HG03045 (cell line): ENCODE data around the gene EIF4G3.
"Not testable (repeated sequence)": the region's sequence is repeated elsewhere in the genome, so short reads cannot be mapped to it uniquely, and the experiment has no call there.

Experiments used
- ATAC-seq: cut with Tn5 transposase; IDR thresholded peaks from one replicate; pipeline ENCODE4 v1.9.1; 2021; ENCODE audit warnings: mild to moderate bottlenecking, moderate library complexity; ENCODE audit not compliant: unreplicated experiment

EIF4G3 gene

DNA sequence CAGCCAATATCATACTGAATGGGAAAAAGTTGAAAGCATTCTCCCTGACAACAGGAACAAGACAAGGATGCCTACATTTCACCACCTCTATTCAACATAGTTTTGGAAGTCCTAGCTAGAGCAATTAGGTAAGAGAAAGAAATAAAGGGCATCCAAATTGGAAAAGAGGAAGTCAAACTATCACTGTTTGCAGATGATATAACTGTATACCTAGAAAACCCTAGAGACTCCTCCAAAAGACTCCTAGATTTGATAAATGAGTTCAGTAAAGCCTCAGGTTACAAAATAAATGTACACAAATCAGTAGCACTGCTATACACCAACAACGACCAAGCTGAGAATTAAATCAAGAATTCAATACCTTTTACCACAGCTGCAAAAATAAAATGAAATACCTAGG lies 218.3 kb downstream of the EIF4G3 start:
- no peak for ATAC-seq

DNA sequence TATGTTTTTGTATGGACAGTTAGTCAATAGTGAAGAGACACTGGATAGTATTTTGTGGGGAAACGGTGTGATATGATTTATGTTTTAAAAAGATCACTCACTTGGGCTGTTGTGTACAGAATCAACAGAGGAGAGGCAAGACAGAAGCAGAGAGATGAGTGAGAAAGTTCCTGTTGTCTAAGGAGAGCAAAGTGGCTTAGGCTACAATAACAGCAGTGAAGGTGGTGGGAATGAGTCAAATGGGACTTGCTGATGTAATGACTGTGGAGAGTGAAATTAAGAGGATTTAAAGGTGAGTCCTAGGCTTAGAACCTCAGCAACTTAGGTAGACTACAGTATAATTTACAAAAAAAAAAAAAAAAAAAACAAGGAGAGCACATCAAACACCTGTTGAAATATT lies 220.4 kb downstream of the EIF4G3 start:
- no peak for ATAC-seq

DNA sequence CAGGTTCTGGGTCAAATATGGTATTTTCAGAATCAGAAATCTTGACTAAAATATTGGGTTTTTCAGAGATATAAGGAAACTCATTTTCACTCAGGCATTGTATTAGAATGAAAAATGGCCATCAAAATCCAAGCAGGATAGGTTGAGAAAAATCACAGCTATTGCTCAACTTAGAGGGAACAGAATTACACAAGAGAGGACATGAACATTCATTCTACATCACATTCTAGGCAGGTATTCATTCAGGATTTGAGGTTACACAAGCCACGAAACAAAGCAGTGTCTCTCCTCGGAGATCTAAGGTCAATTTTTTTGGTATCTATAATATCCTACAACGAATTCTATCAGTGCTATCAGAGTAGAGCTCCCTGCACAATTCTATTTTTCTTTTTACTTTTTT lies 226.0 kb downstream of the EIF4G3 start:
- ATAC-seq: no peak

DNA sequence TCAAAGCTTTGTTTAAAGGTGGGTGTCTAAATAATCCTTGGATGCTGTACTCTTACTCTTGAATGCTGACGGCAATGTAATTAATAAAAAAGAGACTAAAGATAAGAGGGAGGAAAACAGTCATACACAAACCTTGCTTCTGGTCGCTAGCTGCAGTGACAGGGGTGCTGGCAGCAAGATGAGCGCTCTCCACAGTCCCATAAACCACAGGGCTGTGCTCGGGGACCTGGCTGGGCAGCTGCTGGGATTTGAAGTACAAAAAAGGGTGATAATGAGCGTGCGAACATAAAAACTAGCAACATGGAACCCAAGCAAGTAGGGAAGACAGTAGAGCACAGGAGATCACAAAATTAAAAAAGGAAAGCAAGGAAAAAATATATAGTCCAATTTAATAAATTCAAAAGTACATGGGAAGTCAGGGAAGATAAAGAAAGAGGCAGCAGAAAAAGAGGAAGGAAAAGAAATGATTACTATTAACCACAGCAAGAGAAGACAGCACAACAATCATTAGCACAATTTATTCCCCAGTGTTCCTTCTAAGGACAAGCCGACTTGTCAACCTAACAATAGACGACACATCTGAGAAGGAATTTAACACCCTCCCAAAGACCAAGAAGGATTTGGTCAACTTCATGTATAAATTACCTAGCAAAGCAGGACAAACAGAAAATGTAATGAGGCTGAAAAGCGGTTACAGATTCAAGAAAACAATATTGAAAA lies 226.7 kb downstream of the EIF4G3 start:
- no peak for ATAC-seq

DNA sequence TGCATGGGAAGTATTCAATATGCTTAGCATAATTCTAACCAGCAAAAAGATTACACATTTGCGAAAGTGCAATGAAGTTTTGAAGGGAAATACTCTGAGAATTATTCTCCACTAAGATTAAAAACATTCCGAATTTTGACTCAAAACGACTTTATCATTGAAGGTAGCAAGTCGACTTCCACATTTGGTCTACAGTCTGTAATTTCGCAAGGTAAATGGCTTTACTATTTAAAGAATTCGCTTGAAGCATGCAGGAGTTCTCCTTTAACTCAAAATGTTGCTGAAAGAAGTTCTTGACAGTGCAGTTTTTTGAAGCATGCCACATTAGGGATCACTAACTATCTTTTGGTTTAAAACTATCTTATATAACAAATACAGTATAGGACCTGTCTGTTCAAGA lies 228.6 kb downstream of the EIF4G3 start:
- no peak for ATAC-seq

DNA sequence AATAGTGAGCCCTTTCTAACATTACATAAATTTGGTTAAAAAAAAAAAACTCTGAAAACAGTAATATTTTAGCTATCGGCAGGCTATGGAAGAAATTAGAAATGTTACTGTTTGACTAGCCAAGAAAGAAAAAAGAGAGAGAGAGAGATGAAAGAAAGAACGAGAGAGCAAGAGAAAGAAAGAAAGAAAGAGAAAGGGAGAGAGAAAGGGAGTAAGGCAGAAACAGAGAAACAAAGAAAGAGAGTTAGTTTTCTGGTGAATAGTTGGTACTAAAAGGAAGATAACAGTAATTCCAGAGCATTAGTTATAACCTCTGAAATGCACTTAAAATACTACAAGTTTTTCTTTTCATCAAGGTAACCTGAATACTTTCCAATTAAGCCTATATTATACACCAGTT lies 229.3 kb downstream of the EIF4G3 start:
- no peak for ATAC-seq

DNA sequence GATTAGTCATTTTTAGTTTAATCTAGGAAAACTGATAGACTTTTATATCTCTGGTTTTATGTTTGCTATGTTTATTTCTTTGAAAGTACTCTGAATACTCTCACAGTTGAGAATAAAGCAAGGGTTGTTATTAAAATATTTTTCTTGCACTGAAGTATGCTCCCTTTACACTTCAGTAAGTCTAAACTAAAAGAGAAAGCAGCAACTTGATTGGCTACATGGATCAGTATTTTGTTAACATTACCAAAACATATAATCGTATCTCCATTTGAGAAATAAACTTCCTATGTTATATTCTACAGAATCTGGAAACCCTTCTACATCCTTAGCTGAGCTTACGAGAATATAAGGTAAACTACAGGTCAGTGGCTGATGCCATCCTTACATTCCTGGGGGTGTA lies 240.1 kb downstream of the EIF4G3 start:
- ATAC-seq: no peak

DNA sequence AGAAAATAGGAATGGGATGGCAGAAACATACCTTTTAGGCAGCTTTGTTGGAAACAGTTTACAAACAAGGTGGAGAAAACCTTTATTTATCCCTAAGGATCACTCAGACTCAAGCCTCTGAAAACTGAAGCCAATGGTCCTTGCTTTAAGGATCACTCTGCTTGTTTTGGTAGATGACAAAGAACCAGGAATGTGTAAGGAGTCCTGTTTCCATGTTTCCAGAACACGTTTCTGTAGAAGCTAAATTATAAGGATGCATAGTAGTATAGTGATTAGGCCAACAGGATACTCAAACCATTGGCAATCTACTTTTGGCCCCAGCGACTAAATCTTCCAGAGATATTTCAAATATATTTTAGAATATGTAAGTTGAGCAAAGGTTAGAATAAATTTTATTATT lies 240.5 kb downstream of the EIF4G3 start:
- ATAC-seq: no peak

DNA sequence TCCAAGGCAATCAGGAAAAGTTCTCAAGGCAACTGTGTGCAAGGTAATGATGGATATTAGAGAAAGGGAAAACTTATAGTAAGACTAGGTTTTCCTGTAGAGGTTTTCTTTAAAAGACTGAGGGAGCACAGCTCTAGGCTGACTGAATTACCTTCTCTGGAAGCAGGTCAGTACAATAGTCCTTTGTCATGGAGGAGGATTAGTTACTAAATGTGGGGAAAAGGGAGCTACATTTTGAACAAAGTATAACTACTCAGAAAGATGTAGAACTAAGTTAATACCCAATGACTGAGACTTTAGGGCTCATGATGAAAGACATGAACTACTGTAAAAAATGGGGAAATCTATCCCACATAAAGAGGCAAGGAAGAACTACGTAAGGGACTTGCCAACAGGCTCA lies 241.0 kb downstream of the EIF4G3 start:
- no peak for ATAC-seq

DNA sequence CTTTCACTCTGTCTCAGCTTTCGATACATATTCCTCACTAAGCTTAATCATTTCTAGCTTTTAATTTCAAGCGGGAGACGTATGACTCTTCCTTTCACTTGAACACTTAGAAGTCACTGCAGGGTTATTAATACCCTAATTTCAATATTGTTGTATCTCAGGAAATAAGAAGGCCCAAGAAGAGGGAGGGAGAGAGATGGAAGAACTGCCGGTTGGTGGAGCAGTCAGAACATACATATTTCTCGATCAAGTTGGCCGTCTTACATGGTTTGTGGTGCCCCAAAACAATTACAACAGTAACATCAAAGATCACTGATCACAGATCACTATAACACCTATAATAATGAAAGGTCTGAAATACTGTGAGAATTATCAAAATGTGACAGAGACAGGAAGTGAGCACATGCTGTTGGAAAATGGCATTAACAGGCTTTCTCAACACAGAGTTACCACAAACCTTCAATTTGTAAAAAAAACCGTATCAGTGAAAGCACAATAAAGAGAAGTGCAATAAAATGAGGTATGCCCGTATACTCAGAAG lies 244.2 kb downstream of the EIF4G3 start:
- ATAC-seq: no peak

DNA sequence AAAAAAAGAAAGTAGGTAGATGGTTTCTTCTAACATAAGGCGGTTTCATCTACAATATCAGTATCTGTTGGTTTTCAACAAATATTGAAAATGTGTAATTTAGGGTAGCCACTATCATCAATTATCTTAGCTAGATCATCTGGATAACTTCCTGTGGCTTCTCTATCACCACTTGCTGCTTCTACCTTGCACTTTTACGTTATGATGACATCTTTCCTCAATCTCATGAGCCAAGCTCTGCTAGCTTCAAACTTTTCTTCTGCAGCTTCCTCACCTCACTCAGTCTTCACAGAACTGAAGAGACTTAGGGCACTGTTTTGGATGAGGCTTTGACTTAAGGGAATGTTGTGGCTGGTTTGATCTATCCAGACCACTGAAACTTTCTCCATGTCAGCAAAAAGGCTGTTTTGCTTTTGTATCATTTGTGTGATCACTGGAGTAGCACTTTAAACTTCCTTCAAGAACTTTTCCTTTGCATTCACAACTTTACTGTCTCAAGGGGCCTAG lies 244.7 kb downstream of the EIF4G3 start:
- no peak for ATAC-seq

DNA sequence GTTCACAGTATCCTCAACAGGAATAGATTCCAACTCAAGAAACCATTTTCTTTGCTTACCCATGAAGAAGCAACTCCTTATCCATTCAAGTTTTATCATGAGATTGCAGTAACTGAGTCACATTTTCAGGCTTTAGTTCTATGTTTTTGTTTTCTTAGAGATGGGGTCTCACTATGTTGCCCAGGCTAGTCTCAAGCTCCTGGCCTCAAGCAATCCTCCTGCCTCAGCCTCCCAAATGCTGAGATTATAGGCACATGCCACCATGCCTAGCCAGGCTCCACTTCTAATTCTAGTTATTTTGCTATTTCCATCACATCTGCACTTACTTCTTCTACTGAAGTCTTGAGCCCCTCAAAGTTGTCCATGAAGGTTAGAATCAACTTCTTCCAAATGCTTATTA lies 246.3 kb downstream of the EIF4G3 start:
- no peak for ATAC-seq

DNA sequence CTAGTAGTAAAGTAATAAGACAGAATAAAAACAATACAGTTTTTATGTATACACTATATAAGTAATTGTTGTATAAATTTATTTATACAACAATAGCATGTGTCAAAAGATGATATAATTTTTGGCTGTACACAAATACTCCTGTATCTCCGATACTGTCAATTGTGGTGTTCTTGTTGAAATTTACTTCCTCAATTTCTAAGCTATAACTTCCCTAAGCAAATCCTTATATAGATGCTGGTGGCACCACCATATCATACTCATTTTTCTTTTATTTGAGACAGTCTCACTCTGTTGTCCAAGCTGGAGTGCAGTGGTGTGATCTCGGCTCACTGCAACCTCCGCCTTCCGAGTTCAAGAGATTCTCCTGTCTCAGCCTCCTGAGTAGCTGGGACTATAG lies 248.6 kb downstream of the EIF4G3 start:
- ATAC-seq: no peak

DNA sequence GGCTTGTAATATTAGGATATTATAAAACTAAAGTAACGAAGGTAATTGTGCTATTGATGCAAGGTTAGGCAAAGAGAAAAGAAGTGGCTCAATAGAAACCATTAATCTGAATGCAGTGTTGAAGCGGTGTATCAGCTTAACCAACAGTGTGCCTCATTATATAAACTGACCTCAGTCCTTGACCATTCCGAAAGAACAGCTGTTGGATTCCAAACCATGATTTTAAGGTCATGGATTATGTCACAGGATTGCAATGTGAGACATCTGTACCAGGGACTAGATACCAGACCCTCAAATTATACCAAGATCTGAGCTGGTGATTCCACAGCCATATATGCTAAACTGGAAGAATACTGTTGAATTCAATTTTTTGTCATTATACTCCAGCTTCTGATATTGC lies 255.4 kb downstream of the EIF4G3 start:
- no peak for ATAC-seq

DNA sequence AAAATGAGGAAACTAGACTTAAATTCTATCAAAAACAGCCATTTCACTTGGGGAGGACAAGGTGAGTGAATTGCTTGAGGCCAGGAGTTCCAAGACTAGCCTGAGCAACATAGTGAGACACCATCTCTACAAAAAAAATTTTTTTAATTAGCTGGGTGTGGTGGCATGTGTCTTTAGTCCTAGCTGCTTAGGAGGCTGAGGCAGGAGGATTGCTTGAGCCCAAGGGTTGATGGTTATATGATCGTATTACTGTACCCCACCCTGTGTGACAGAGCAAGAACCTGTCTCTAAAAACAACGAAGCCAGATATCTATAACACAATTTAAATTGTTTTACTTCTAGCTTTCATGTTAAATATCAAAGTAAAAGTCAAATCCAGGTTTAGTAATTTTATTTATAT lies 263.5 kb downstream of the EIF4G3 start:
- no peak for ATAC-seq

DNA sequence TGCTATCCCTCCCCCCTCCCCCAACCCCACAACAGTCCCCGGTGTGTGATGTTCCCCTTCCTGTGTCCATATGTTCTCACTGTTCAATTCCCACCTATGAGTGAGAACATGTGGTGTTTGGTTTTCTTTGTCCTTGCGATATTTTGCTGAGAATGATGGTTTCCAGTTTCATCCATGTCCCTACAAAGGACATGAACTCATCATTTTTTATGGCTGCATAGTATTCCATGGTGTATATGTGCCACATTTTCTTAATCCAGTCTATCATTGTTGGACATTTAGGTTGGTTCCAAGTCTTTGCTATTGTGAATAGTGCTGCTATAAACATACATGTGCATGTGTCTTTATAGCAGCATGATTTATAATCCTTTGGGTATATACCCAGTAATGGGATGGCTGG lies 269.2 kb downstream of the EIF4G3 start:
- ATAC-seq: not testable (repeated sequence)

DNA sequence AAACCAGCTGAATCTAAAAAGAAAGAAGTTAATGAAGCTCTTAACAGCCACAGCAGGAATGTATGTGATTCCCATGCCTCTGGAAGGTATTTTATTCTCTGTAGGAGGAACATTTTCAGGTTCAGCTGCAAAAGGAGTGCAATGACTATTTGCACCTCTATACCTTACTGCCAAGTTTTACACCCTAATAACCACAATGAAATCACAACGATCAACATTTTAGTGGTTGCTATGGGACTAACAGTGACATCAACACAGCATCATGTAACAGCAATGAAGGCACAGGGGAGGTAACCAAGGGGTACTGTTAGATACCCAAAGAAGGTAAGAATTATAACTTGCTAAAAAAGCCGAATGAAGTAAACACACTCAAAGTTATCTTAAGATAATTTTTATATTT lies 273.3 kb downstream of the EIF4G3 start:
- ATAC-seq: no peak

DNA sequence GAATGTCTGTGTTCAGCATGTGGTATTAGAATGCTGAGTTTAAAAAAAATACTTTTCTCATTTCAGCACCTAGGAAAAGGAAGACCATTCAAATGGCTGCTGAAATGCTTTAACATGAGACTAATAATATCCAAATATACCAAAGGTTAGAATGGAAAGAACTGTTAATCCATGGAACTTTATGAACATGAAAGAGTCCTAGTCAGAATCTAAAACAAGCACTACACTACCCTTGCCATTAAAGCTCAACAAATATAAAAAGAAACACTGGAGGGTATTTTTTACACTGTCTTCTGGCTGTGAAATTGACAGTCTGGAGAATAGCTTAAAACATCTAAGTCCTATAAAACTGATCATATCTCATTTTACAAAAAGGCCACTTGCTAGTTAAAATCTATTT lies 276.6 kb downstream of the EIF4G3 start:
- ATAC-seq: no peak

DNA sequence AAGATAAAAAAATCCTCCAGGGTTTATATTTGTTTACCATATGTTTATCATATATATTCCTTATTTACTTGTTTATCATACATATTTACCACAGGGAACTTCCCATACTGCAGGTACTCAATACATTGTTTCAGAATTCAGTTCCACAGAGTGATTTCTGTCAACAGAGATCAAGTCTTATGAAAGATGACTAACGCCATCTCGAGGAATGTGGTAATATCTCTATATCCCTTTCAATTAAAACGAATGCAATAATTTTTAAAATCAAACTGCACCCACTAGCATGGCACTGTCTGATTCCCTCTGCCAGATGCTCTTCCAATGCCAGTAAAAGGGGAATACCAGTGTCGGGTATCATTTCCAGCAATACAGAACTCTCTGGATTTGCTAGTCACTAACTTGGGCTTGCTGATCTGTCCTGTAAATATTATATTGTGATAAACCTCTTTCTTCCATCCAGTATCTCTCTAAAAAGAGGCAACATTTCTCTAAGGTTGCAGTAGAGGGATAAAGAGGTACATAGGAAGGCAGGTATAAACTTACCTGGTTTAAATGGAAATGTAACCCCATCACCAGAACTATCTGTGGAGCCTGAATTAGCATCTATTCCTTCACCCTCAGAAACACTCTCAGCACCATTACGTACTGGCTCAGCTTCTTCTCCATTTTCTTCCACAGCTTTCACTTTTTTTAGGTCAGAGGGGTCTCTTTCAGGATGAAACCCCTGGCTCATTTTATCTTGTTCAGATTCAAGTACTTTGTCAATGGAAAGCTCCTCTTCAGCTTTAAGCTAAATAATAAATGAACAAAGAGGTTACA lies 277.3 kb downstream of the EIF4G3 start:
- no peak for ATAC-seq

DNA sequence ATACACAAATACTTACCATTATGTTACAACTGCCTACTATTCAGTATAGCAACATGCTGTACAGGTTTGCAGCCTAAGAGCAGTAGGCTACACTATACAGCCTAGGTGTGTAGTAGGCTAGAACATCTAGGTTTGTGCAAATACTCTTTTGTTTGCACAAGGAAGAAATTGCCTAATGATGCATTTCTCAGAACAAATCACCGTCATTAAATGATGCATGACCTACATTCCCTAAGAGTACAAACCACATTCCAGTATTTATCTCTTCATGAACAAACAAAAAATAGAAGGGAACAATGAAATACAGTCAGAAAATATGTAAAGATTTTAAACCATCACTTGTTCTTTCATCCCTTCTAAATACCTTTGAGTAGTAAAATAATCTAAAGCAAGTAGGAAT lies 279.9 kb downstream of the EIF4G3 start:
- no peak for ATAC-seq

DNA sequence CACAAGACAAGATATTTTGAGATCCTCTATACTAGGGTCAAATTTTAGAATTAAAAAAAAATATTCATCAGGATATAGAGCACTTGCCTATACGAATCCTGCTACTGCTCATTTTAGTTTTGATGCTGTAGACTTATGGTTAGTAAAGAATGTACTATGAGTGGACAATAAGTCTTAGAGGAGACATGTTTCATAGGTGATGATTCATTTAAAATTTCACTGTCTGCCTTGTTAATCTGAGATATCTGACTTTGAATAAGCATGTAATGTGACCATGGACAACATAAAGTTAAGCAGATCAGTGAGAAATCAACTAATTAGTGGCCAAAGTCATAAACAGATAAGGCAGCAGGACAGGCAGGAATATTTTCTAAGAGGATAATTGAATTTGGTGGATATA lies 282.8 kb downstream of the EIF4G3 start:
- ATAC-seq: no peak

DNA sequence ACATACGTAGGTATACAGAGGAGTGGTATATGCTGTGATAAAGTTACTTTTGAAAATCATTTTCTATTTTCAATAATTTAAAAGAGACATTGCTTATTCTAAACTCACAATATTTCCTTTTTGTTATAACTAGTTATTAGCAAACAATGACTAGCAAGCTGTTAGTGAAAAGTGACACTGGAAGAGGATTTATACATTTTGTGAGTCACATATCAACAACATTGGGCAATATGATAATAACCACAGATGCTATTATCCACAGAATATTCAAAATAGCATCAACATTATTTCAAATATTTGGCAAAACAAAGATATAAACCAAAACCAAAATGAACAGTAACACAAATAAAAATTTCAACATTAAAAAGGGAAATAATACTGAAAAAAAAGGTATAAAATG lies 285.6 kb downstream of the EIF4G3 start:
- ATAC-seq: no peak
